HG03103 (cell line): ENCODE measurements around the gene CROCC.
A peak's percentile ranks its signal among the peaks of the same experiment; 100 is the strongest.
"Not testable (repeated sequence)": the region's sequence is repeated elsewhere in the genome, so short reads cannot be mapped to it uniquely, and the experiment has no call there.

Experiments
- ATAC-seq: cut with Tn5 transposase; IDR thresholded peaks from one replicate; pipeline ENCODE4 v1.9.1; 2021; ENCODE audit warnings: low read depth; ENCODE audit not compliant: unreplicated experiment

Gene CROCC

GRCh38 chr1:16913833-16914662, 7.7 kb upstream of the CROCC start:
- peak; percentile 84 for ATAC-seq

GRCh38 chr1:16914928-16915626, 6.7 kb upstream of the CROCC start:
- ATAC-seq = not testable (repeated sequence)

GRCh38 chr1:16915627-16915973, 6.1 kb upstream of the CROCC start:
- no peak for ATAC-seq

GRCh38 chr1:16916036-16916880, 5.5 kb upstream of the CROCC start:
- not testable (repeated sequence) for ATAC-seq

GRCh38 chr1:16918371-16918770, 3.4 kb upstream of the CROCC start:
- ATAC-seq = no peak

- not testable (repeated sequence) for ATAC-seq
Observed at GRCh38 chr1:16918936-16919665, 2.6 kb upstream of the CROCC start.

GRCh38 chr1:16920951-16921350, 780 bp upstream of the CROCC start:
- ATAC-seq = no peak

GRCh38 chr1:16922466-16922865, 735 bp downstream of the CROCC start:
- ATAC-seq = no peak

GRCh38 chr1:16922885-16923431, 1.2 kb downstream of the CROCC start:
- no peak for ATAC-seq

GRCh38 chr1:16924216-16924918, 2.6 kb downstream of the CROCC start:
- ATAC-seq = no peak

GRCh38 chr1:16924919-16925477, 3.3 kb downstream of the CROCC start:
- no peak for ATAC-seq

- no peak for ATAC-seq
Observed at GRCh38 chr1:16925635-16926490, 4.1 kb downstream of the CROCC start.

GRCh38 chr1:16926491-16927073, 4.9 kb downstream of the CROCC start:
- no peak for ATAC-seq

- ATAC-seq = no peak
Observed at GRCh38 chr1:16927256-16927655, 5.5 kb downstream of the CROCC start.

GRCh38 chr1:16927711-16928485, 6.2 kb downstream of the CROCC start:
- ATAC-seq = no peak

GRCh38 chr1:16929146-16930041, 7.7 kb downstream of the CROCC start:
- not testable (repeated sequence) for ATAC-seq
